ENCODE data around the gene KIAA1958.

KIAA1958 gene

DNA sequence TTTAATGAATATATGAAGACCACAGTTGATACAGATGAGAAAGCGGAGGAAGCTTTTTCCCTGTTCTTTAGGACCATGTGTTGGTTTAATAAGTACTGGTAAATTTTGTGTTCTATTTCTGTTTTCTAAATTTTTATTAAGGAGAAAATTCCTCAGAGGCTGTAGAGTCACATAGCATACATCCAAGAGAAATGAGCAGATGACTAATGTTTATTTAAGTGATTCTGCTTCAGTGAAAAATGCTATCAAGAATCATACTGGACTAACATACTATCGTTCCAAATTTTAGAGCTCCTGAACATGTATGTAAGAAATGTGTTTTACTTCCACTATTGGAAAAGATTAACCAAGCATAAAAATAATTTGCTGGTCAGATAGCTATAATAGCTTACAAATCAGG is 115.0 kb downstream of the KIAA1958 start:
- Mint-ChIP-seq H3K27me3 (no peaks in the 10 kb centered on the region), H3K36me3 (no peaks in the 10 kb centered on the region), H3K4me1 (peaks cover 2% of the 10 kb centered on the region), H3K9me3 (no peaks in the 10 kb centered on the region), H3K4me3 (no peak overlapping the region), H3K27ac (no peak overlapping the region)
- CTCF ChIA-PET = no interaction called here
- DNase-seq = no peak

GRCh38 chr9:112604790-112605189 is 118.2 kb downstream of the KIAA1958 start:
- H3K4me3 Mint-ChIP-seq = no peak overlapping the region
- H3K4me1 Mint-ChIP-seq = no peaks in the 10 kb centered on the region
- no peaks in the 10 kb centered on the region for H3K9me3 Mint-ChIP-seq
- no peaks in the 10 kb centered on the region for H3K27me3 Mint-ChIP-seq
- H3K27ac Mint-ChIP-seq = no peak overlapping the region
- no peaks in the 10 kb centered on the region for H3K36me3 Mint-ChIP-seq
- no peak for DNase-seq
- CTCF ChIA-PET = interaction anchor here (0.6 kb wide), 1 partner anchor 473 kb away, joined by 3 read pairs; no protein-coding TSS in a partner anchor

- no peak overlapping the region for H3K4me3 Mint-ChIP-seq
- no peaks in the 10 kb centered on the region for H3K36me3 Mint-ChIP-seq
- H3K27me3 Mint-ChIP-seq = no peaks in the 10 kb centered on the region
- no peaks in the 10 kb centered on the region for H3K9me3 Mint-ChIP-seq
- H3K27ac Mint-ChIP-seq = no peak overlapping the region
- no peak for DNase-seq
- CTCF ChIA-PET = interaction anchor here (0.6 kb wide), 1 partner anchor 474 kb away, joined by 3 read pairs; no protein-coding TSS in a partner anchor
- H3K4me1 Mint-ChIP-seq = no peaks in the 10 kb centered on the region
Measured at GRCh38 chr9:112605518-112605917, 118.9 kb downstream of the KIAA1958 start.

DNA sequence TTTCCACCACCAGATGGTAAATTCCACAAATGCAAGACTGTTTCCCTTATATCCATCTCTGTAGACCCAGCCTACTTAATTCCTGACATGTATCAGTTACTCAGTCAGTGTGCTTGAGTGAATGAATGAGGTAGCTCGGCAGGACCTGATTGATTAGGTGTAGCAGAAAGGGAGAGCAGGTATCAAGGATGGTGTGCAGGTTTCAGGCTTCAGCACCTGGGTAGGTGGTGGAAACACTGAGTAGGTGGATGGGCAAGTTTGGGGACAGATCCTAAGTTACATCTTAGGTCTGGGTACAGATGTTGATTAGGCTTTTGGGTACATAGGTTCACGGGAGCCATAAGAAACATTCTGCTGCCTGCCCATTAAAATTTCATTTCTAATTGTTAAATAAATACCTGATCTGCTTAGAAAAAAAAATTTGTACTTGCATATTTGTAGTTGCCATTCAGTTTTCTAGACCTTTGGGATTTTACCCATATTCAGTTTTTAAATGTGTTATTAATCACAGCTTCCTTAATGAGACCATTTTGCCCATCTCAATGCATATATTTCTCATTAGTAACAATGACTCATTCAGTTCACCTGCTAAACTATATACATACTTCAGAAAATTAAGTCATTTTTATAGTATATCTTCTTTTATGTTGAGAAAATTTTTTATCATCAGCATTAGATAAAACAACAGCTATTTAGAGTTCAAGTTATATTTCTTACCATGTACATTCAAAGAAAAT is 119.5 kb downstream of the KIAA1958 start:
- H3K4me1 Mint-ChIP-seq = no peaks in the 10 kb centered on the region
- H3K27me3 Mint-ChIP-seq = no peaks in the 10 kb centered on the region
- no peak for DNase-seq
- H3K27ac Mint-ChIP-seq = no peak overlapping the region
- no peaks in the 10 kb centered on the region for H3K36me3 Mint-ChIP-seq
- H3K4me3 Mint-ChIP-seq = no peak overlapping the region
- CTCF ChIA-PET = no interaction called here
- H3K9me3 Mint-ChIP-seq = no peaks in the 10 kb centered on the region

DNA sequence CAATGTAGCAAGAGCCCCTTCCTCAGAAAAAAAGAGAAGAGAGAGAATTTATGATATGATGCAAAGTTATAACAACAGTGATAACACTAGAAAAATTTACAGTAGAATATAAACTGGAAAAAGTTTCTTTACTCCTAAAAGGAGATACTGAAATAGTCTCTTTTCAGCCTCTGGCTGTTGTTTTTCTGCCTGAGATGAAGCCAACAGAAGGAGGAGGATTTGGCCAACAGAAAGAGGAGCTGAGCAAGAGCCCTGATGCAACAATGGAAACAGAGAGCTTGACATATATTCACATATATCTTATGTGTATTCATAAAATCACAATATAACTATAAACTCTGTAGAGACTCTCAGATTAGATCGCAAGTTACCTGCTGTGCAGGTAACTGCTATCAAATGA is 122.2 kb downstream of the KIAA1958 start:
- CTCF ChIA-PET = interaction anchor here (0.5 to 1.0 kb wide), 2 partner anchors 33 to 37 kb away, joined by 3 read pairs; no protein-coding TSS in a partner anchor

DNA sequence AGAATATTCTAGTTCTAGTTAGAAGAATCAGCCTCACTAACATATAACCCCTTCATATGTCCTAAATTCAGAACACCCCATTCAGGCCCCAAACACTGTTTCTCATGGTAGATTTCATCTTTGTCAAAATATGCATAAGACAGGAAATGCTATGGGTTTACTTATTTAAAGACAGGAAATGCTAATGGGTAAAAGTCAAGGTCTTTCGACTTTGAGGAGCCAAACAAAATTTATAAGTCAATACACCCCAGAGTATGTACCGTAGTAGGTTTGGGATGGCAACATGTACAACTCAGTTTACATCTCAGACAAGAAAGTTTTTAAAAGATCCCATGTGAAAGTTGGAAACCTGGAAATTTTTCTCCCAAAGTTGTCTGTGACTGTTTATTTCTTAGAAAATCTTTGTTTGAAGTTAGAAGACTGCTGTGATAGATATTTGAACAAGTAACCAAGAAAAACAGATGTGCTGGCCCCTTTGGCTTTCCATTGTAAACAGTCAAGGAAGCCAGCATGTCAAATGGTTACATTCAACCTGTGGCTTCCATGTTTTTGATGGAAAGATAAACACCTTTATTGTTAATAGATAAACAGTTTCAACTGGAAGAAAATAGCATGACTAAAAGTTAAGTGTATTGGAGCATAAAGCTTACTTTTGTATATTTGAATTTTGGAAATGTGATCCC is 129.1 kb downstream of the KIAA1958 start:
- H3K9me3 Mint-ChIP-seq = no peaks in the 10 kb centered on the region
- H3K36me3 Mint-ChIP-seq = no peaks in the 10 kb centered on the region
- CTCF ChIA-PET = no interaction called here
- H3K27ac Mint-ChIP-seq = no peak overlapping the region
- no peak for DNase-seq
- no peaks in the 10 kb centered on the region for H3K27me3 Mint-ChIP-seq
- no peaks in the 10 kb centered on the region for H3K4me1 Mint-ChIP-seq
- H3K4me3 Mint-ChIP-seq = no peak overlapping the region

More for the DNA sequence above, 122.2 kb downstream of the KIAA1958 start:
- Mint-ChIP-seq H3K9me3 (no peaks in the 10 kb centered on the region), H3K4me1 (no peaks in the 10 kb centered on the region), H3K27ac (no peak overlapping the region), H3K4me3 (no peak overlapping the region), H3K36me3 (no peaks in the 10 kb centered on the region), H3K27me3 (no peaks in the 10 kb centered on the region)
- DNase-seq = no peak

- no peaks in the 10 kb centered on the region for H3K9me3 Mint-ChIP-seq
- no peaks in the 10 kb centered on the region for H3K36me3 Mint-ChIP-seq
- H3K27me3 Mint-ChIP-seq = no peaks in the 10 kb centered on the region
- no peak overlapping the region for H3K27ac Mint-ChIP-seq
- no peak for DNase-seq
- no peaks in the 10 kb centered on the region for H3K4me1 Mint-ChIP-seq
- CTCF ChIA-PET = no interaction called here
- no peak overlapping the region for H3K4me3 Mint-ChIP-seq
Measured at GRCh38 chr9:112617371-112617770, 130.7 kb downstream of the KIAA1958 start.

GRCh38 chr9:112618385-112619009 is 131.9 kb downstream of the KIAA1958 start:
- Mint-ChIP-seq H3K36me3 (no peaks in the 10 kb centered on the region), H3K27me3 (no peaks in the 10 kb centered on the region), H3K9me3 (no peaks in the 10 kb centered on the region), H3K4me3 (no peak overlapping the region), H3K27ac (no peak overlapping the region), H3K4me1 (no peaks in the 10 kb centered on the region)
- CTCF ChIA-PET = no interaction called here
- DNase-seq = no peak

GRCh38 chr9:112620388-112620787 is 133.8 kb downstream of the KIAA1958 start:
- Mint-ChIP-seq H3K9me3 (no peaks in the 10 kb centered on the region), H3K4me3 (no peak overlapping the region), H3K27me3 (no peaks in the 10 kb centered on the region), H3K27ac (no peak overlapping the region), H3K4me1 (no peaks in the 10 kb centered on the region), H3K36me3 (no peaks in the 10 kb centered on the region)
- no peak for DNase-seq
- CTCF ChIA-PET = no interaction called here

GRCh38 chr9:112621018-112621655 is 134.5 kb downstream of the KIAA1958 start:
- H3K36me3 Mint-ChIP-seq = no peaks in the 10 kb centered on the region
- DNase-seq = no peak
- CTCF ChIA-PET = no interaction called here
- H3K4me1 Mint-ChIP-seq = no peaks in the 10 kb centered on the region
- no peaks in the 10 kb centered on the region for H3K9me3 Mint-ChIP-seq
- no peak overlapping the region for H3K27ac Mint-ChIP-seq
- no peak overlapping the region for H3K4me3 Mint-ChIP-seq
- H3K27me3 Mint-ChIP-seq = no peaks in the 10 kb centered on the region

DNA sequence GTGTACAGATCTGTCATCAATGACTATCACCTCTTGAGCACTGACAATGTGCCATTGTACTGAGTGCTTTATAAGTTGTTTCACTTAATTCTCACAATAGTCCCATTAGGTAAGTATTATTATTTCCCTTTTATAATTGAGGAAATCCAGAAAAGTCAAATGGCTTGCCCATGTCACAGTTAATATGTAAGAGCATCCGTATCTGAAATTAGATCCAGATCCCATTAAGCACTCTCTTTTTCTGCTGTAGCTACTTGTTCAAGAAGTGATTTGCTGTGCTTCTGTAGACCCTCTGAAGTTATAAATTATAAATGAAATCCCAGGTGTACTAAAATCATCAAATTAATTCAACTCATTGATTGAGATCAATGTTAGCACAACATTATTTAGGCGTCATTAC is 136.6 kb downstream of the KIAA1958 start:
- DNase-seq = no peak
- Mint-ChIP-seq H3K4me3 (no peak overlapping the region), H3K27ac (no peak overlapping the region), H3K27me3 (no peaks in the 10 kb centered on the region), H3K36me3 (no peaks in the 10 kb centered on the region), H3K4me1 (no peaks in the 10 kb centered on the region), H3K9me3 (no peaks in the 10 kb centered on the region)
- CTCF ChIA-PET = no interaction called here

DNA sequence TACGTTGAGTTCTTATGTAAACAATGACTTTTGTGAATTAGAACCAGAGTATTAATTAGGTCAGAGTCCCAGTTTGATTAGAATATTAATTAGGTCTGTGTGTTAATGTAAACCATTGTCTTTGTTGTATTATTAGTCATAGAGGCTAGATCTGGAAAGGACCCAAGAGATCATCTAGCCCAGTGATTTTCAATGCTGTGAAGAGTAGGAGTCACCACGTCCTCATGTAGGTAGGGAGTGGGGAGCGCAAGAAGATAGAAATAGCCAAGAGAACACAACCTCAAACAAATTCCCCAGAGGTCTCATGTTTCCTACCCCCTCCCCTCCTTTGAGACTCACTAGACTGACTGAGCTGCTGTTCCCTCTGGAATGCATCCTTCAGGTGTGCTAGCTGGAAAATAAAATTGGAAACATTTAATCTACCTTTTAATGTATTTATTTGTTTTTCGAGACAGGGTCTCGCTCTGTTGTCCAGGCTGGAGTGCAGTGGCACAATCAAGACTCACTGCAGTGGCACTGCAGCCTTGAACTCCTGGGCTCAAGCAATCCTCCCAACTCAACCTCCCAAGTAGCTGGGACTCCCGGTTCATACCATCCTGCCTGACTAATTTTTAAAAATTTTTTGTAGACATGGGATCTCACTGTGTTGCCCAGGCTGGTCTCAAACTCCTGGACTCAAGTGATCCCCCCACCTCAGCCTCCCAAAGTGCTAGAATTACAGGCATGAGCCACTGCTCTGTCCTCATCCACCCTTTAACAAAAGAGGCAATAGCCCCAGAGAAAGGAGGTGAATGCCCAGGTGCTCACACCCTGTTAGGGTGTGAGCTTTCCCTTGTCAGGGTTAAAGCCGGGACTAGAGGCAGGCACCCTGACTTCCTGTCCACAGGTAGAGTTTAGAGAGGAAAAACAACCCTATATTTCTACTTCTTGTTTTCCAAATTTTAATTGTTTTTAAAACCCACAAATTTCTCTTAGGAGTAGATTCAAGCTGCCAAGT is 138.4 kb downstream of the KIAA1958 start:
- no peaks in the 10 kb centered on the region for H3K4me1 Mint-ChIP-seq
- H3K36me3 Mint-ChIP-seq = no peaks in the 10 kb centered on the region
- no peak overlapping the region for H3K27ac Mint-ChIP-seq
- H3K27me3 Mint-ChIP-seq = no peaks in the 10 kb centered on the region
- H3K9me3 Mint-ChIP-seq = no peaks in the 10 kb centered on the region
- no peak overlapping the region for H3K4me3 Mint-ChIP-seq
- DNase-seq = no peak
- CTCF ChIA-PET = no interaction called here

DNA sequence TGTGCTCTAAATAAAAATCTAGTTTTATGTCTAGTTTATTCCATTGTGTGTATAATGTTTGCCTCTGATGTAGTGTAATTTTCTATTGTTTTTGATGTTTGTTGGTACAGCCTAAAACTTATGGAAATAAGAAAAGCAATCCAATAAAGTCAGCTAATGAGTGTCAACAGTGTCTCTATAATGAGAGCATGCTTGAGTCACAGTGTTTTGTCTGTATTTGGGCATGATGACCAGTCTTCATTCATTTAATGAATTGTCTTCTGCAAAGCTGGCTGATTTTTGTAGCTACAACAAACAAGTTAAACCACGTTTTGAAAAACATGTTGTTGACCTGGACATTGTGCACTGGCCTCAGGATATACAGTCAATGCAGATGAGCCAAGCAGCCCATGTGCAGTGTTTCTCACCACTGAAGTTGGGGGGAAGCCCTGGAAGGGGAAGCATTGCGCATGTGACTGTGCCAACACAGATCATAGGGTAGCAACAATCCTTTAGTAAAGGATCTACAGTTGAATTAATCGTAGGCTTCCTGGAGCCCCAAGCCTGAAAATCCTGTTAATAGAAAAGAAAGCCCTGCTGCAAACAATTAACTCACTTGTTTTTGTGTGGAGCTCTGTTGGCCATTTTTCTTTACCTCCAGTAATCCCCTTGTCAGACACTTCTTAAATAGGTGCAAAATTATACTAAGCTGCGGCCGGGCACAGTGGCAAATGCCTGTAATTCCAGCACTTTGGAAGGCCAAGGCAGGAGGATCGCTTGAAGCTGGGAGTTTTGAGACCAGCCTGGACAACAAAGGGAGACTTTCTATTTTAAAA is 143.3 kb downstream of the KIAA1958 start:
- Mint-ChIP-seq H3K9me3 (no peaks in the 10 kb centered on the region), H3K36me3 (no peaks in the 10 kb centered on the region), H3K27ac (no peak overlapping the region), H3K27me3 (no peaks in the 10 kb centered on the region), H3K4me1 (no peaks in the 10 kb centered on the region), H3K4me3 (no peak overlapping the region)
- no peak for DNase-seq
- CTCF ChIA-PET = no interaction called here

Measured in activated naive CD4-positive, alpha-beta T cell treated with anti-CD3 and anti-CD28 coated beads, Interleukin-2, amount 10 ng/mL, durations not matched to agents 7 days and 5 days (primary cell).